Uterus (tissue), 2 donors: ENCODE measurements around the gene PLXNC1.

Experiments used
- POLR2A ChIP-seq, 2 donors: fragments of 450-650 bp; IDR thresholded peaks; one replicate each; pipeline ENCODE4 v1.6.1; 2016; ENCODE audit warnings: antibody characterized with exemption in 2 of 2, mild to moderate bottlenecking in 1 of 2, moderate library complexity in 1 of 2
- TF ChIP-seq, protein P1 (sequence below), 4 experiments: fragments of 200-600 bp in 2 of 4; fragments of 450-650 bp in 2 of 4; sonication (generic) in 2 of 4; IDR thresholded peaks; one replicate each; pipeline ENCODE4 v1.5.1; 2016 to 2019; ENCODE audit warnings: antibody characterized with exemption in 4 of 4, mild to moderate bottlenecking in 2 of 4, moderate library complexity in 1 of 4

DNA sequence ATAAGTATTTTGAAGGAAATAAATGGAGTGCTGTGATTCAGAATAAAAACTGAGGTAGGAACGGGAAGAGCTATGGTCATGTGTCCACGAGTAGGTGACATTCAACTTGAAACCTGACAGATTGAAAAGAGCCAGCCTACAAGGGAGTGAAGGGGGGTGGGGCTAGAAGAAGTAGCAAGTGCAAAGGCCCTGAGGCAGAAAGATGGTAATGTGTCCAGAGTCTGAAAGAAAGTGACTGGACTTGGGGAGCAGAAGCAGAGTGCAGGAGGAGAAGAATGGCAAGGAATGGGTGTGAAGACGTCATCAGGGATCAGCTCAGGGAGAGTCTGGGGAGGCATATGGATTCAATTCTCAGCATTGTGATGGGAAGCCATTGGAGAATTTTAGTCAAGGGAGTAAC, 13.7 kb downstream of the PLXNC1 start:
- TF ChIP-seq, protein P1, sequence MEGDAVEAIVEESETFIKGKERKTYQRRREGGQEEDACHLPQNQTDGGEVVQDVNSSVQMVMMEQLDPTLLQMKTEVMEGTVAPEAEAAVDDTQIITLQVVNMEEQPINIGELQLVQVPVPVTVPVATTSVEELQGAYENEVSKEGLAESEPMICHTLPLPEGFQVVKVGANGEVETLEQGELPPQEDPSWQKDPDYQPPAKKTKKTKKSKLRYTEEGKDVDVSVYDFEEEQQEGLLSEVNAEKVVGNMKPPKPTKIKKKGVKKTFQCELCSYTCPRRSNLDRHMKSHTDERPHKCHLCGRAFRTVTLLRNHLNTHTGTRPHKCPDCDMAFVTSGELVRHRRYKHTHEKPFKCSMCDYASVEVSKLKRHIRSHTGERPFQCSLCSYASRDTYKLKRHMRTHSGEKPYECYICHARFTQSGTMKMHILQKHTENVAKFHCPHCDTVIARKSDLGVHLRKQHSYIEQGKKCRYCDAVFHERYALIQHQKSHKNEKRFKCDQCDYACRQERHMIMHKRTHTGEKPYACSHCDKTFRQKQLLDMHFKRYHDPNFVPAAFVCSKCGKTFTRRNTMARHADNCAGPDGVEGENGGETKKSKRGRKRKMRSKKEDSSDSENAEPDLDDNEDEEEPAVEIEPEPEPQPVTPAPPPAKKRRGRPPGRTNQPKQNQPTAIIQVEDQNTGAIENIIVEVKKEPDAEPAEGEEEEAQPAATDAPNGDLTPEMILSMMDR (IDR thresholded peaks at IDR 0.05): no peak
- TF ChIP-seq POLR2A (IDR thresholded peaks at IDR 0.05): no peak
